ENCODE measurements around the gene UIMC1.

UIMC1 gene

GRCh38 chr5:176869501-176870109, 137.0 kb downstream of the UIMC1 start:
- DNase-seq (ENCODE audit: low spot score) = no peak

GRCh38 chr5:176868731-176869130, 137.8 kb downstream of the UIMC1 start:
- DNase-seq (ENCODE audit: low spot score) = no peak

GRCh38 chr5:176868126-176868525, 138.5 kb downstream of the UIMC1 start:
- DNase-seq (ENCODE audit: low spot score) = no peak

- no peak for DNase-seq (ENCODE audit: low spot score)
Measured at GRCh38 chr5:176866707-176867310, 139.8 kb downstream of the UIMC1 start.

- no peak for DNase-seq (ENCODE audit: low spot score)
Measured at GRCh38 chr5:176865964-176866363, 140.6 kb downstream of the UIMC1 start.

- no peak for DNase-seq (ENCODE audit: low spot score)
Measured at GRCh38 chr5:176864755-176865154, 141.8 kb downstream of the UIMC1 start.

GRCh38 chr5:176863765-176864098, 142.8 kb downstream of the UIMC1 start:
- DNase-seq (ENCODE audit: low spot score) = no peak

GRCh38 chr5:176863041-176863764, 143.4 kb downstream of the UIMC1 start:
- no peak for DNase-seq (ENCODE audit: low spot score)

GRCh38 chr5:176862330-176862995, 144.1 kb downstream of the UIMC1 start:
- DNase-seq (ENCODE audit: low spot score) = no peak

GRCh38 chr5:176861276-176861675, 145.3 kb downstream of the UIMC1 start:
- DNase-seq (ENCODE audit: low spot score) = no peak

- DNase-seq (ENCODE audit: low spot score) = no peak
Measured at GRCh38 chr5:176860381-176860780, 146.2 kb downstream of the UIMC1 start.

- DNase-seq (ENCODE audit: low spot score) = no peak
Measured at GRCh38 chr5:176859916-176860315, 146.7 kb downstream of the UIMC1 start.

- DNase-seq (ENCODE audit: low spot score) = no peak
Measured at GRCh38 chr5:176857894-176858273, 148.7 kb downstream of the UIMC1 start.

- DNase-seq (ENCODE audit: low spot score) = no peak
Measured at GRCh38 chr5:176857216-176857893, 149.2 kb downstream of the UIMC1 start.

GRCh38 chr5:176856746-176857145, 149.8 kb downstream of the UIMC1 start:
- no peak for DNase-seq (ENCODE audit: low spot score)

GRCh38 chr5:176855598-176855997, 151.0 kb downstream of the UIMC1 start:
- DNase-seq (ENCODE audit: low spot score) = no peak

Measured in activated CD4-positive, alpha-beta T cell treated with anti-CD3 and anti-CD28 coated beads, Interleukin-2, Interleukin-4, amounts not matched to agents 100 ng/mL and 50 ng/mL, durations not matched to agents 16 hours and 8 hours (primary cell).